HepG2 (cell line): ENCODE data around the gene NKD2. TPM values are rescaled to one million over a fixed set of nuclear protein-coding genes. Genes with fewer than 3 reads are reported as not detected.

Experiments
- ATAC-seq: fragments of 200-7000 bp; cut with Tn5 transposase; 3 replicates; pipeline ENCODE4 v1.9.1; 2020; ENCODE audit warnings: mild to moderate bottlenecking, moderate library complexity
- BruUV-seq: library from RNA; stranded (reverse); fragments of 400-500 nt; replicated peaks from 2 replicates; lab custom pipeline; 2021; lab: Mats Ljungman, UMichigan
- CTCF ChIA-PET: fragments of 300-600 bp; formaldehyde crosslinking; extraction: SDS; loops from one replicate; lab custom pipeline; 2021; ENCODE audit warnings: low total read pairs, inconsistent platforms, low intra/inter-chr PET ratio; lab: Yijun Ruan, JAX
- POLR2A ChIA-PET: fragments of 350-600 bp; sonication (Branson Sonifier 250); formaldehyde crosslinking; loops from one replicate; lab custom pipeline; 2020; ENCODE audit warnings: antibody characterized with exemption, inconsistent platforms; lab: Yijun Ruan, JAX
- DNase-seq: peaks from one replicate; pipeline ENCODE4 v3.0.0-alpha.2; 2015; ENCODE audit warnings: low spot score
- FAIRE-seq: peaks from 3 replicates; lab custom pipeline; 2011; peaks lifted over from hg19 to GRCh38; lab: Jason Lieb, UNC
- H2AFZ ChIP-seq: one replicate; pipeline ENCODE4 v1.6.1; 2011; ENCODE audit warnings: low read length, inconsistent platforms
- H3K27ac ChIP-seq: fragments of 300-600 bp; 3 replicates; pipeline ENCODE4 v1.8.0; 2011; ENCODE audit warnings: mixed run types, mild to moderate bottlenecking, mixed read lengths, low read length, inconsistent platforms; ENCODE audit not compliant: insufficient read depth; ENCODE audit errors: extremely low read length
- H3K27me3 ChIP-seq, 2 experiments: fragments of 200-600 bp in 1 of 2; 2 replicates in 1 of 2; 3 replicates in 1 of 2; pipeline versions ENCODE4 v1.6.0 to v1.8.0; 2011; ENCODE audit warnings: low read length in 2 of 2, mild to moderate bottlenecking in 2 of 2, moderate library complexity in 2 of 2, inconsistent platforms in 1 of 2; ENCODE audit not compliant: insufficient read depth in 2 of 2, control insufficient read depth in 1 of 2
- H3K36me3 ChIP-seq, 2 experiments: fragments of 200-600 bp in 1 of 2; replicated peaks in 1 of 2; 2 replicates in 1 of 2; 3 replicates in 1 of 2; pipeline versions ENCODE4 v1.5.1 to v1.8.0; 2011; ENCODE audit warnings: low read length in 2 of 2, inconsistent platforms in 1 of 2; ENCODE audit not compliant: insufficient read depth in 2 of 2, control insufficient read depth in 1 of 2
- H3K4me1 ChIP-seq: 2 replicates; pipeline ENCODE4 v1.5.1; 2012; ENCODE audit warnings: low read length, inconsistent platforms; ENCODE audit not compliant: insufficient read depth
- H3K4me2 ChIP-seq: 2 replicates; pipeline ENCODE4 v1.6.0; 2011; ENCODE audit warnings: low read depth, low read length, inconsistent platforms
- H3K4me3 ChIP-seq, 3 experiments: fragments of 200-600 bp in 1 of 3; sonication (generic), shearing (Covaris generic) in 1 of 3; replicated peaks in 1 of 3; 2 replicates each; pipeline ENCODE4 v1.5.1; 2011 to 2016; ENCODE audit warnings: low read length in 3 of 3, inconsistent platforms in 2 of 3, low read depth in 2 of 3, mild to moderate bottlenecking in 2 of 3, control low read depth in 1 of 3, mixed read lengths in 1 of 3; ENCODE audit not compliant: insufficient read depth in 1 of 3
- H3K79me2 ChIP-seq: one replicate; pipeline ENCODE4 v1.6.1; 2011; ENCODE audit warnings: low read length, inconsistent platforms; ENCODE audit not compliant: insufficient read depth
- H3K9ac ChIP-seq: 2 replicates; pipeline ENCODE4 v1.6.0; 2011; ENCODE audit warnings: mild to moderate bottlenecking, low read depth, low read length, inconsistent platforms; ENCODE audit not compliant: insufficient read depth
- H3K9me3 ChIP-seq: 2 replicates; pipeline ENCODE4 v1.5.1; 2012; ENCODE audit warnings: mild to moderate bottlenecking, low read length
- H4K20me1 ChIP-seq: 2 replicates; pipeline ENCODE4 v1.6.0; 2011; ENCODE audit warnings: inconsistent platforms, mild to moderate bottlenecking, low read length, moderate library complexity; ENCODE audit not compliant: insufficient read depth
- FIP1L1 ChIP-seq: fragments of 200-400 bp; formaldehyde crosslinking; IDR thresholded peaks from 2 replicates; pipeline ENCODE4 v1.6.1; 2018; ENCODE audit warnings: low read depth, mild to moderate bottlenecking, low read length, moderate library complexity, borderline replicate concordance; ENCODE audit not compliant: insufficient read depth
- MBD4 ChIP-seq: IDR thresholded peaks from 2 replicates; pipeline ENCODE4 v1.6.1; 2012; ENCODE audit warnings: low read length, inconsistent platforms, borderline replicate concordance
- SRY ChIP-seq: sonication (generic); formaldehyde crosslinking; IDR thresholded peaks from 2 replicates; pipeline ENCODE4 v1.8.0; 2022; ENCODE audit warnings: mild to moderate bottlenecking, missing genetic modification reagents
- ZNF713 ChIP-seq: sonication (generic); formaldehyde crosslinking; IDR thresholded peaks from 2 replicates; pipeline ENCODE4 v1.4.0; 2020; ENCODE audit warnings: mild to moderate bottlenecking, missing genetic modification reagents
- WGBS: methylation state at CpG from one replicate; pipeline ENCODE4 v1.1.6; 2017; ENCODE audit warnings: low lambda C conversion rate; 5-methylcytosine and 5-hydroxymethylcytosine counted together
- in situ Hi-C: cut with HindIII; loops from 2 replicates; pipeline ENCODE4 v1.10.0; 2017; ENCODE audit warnings: low pct_unique_long_range_greater_than_20kb; ENCODE audit not compliant: extremely low pct_ligation_motif_present
- intact Hi-C: fragments of 100-400 bp; cut with micrococcal nuclease; formaldehyde crosslinking; loops from one replicate; pipeline ENCODE4 v1.10.0; 2022; ENCODE audit not compliant: unreplicated experiment
- polyA plus RNA-seq, 8 experiments: library from polyadenylated mRNA; depleted of rRNA in 3 of 8; stranded (reverse) in 7 of 8; unstranded in 1 of 8; fragments of >200 nt; fragmentation: Illumina TruSeq in 4 of 8; extraction: Trizol in 4 of 8; gene quantifications; 2 replicates each; pipeline versions ENCODE4 v1.2.1 to v1.2.3, GENCODE V29; 2011 to 2016; ENCODE audit warnings: low read depth in 4 of 8, missing spikeins in 1 of 8, mixed read lengths in 1 of 8; ENCODE audit not compliant: insufficient read depth in 1 of 8
- total RNA-seq, 5 experiments: library from RNA; depleted of rRNA; stranded (reverse); fragments of >200 nt; fragmentation: Illumina TruSeq; extraction: Trizol; gene quantifications; 2 replicates each; pipeline ENCODE4 v1.2.3, GENCODE V29; 2016; ENCODE audit warnings: low read depth in 1 of 5

The NKD2 gene
- total and polyA plus RNA-seq, 2 of the 13 experiments (the other 11 are each of a cell fraction or from before 2014, with no cell fraction given) = 0.53 to 0.82 TPM

- TF ChIP-seq SRY (CRISPR knock-in tag) = no peak
- TF ChIP-seq, all 625 proteins: peak for 0
These were observed 48.7 kb upstream of the NKD2 start (continued) for GRCh38 chr5:959581-960531.

GRCh38 chr5:960551-960950 lies 48.1 kb upstream of the NKD2 start:
- FAIRE-seq = no peak
- POLR2A ChIA-PET = no interaction called here
- ATAC-seq = no peak
- H3K4me1 ChIP-seq = peaks cover 34% of the 10 kb centered on the region
- H4K20me1 ChIP-seq = no peaks in the 10 kb centered on the region
- BruUV-seq = no TSS peak
- no peak overlapping the region for H2AFZ ChIP-seq
- 53% methylated on average over 3 of the region's 7 CpGs for WGBS
- in situ Hi-C loops (no loop called here), intact Hi-C loops (no loop called here)
- no peak for DNase-seq
- H3K27ac ChIP-seq = no peak overlapping the region
- no peak overlapping the region for H3K4me2 ChIP-seq
- TF ChIP-seq ZNF713 (no peak), MBD4 (no peak), FIP1L1 (no peak)
- no peaks in the 10 kb centered on the region for H3K9me3 ChIP-seq
- H3K4me3 ChIP-seq = no peak overlapping the region
- no peak overlapping the region for H3K9ac ChIP-seq
- H3K36me3 ChIP-seq = no peaks in the 10 kb centered on the region
- CTCF ChIA-PET = no interaction called here
- no peaks in the 10 kb centered on the region for H3K79me2 ChIP-seq
- peaks cover 7 to 72% of the 10 kb centered on the region in 2 experiments; a peak in 4 of 5 replicates for H3K27me3 ChIP-seq
